Panc1 (cell line): ENCODE measurements around the gene NCOA5.

Experiments
- POLR2AphosphoS5 ChIP-seq: IDR thresholded peaks from 2 replicates; pipeline ENCODE4 v1.6.1; 2012; ENCODE audit warnings: mild to moderate bottlenecking, low read depth, low read length, moderate library complexity
- TCF7L2 ChIP-seq: IDR thresholded peaks from 2 replicates; pipeline ENCODE4 v1.6.1; 2011; ENCODE audit warnings: mild to moderate bottlenecking, low read depth, low read length, inconsistent platforms
- TF ChIP-seq, protein P1 (sequence below): fragments of 450-650 bp; IDR thresholded peaks from 2 replicates; pipeline ENCODE4 v1.5.1; 2017; ENCODE audit warnings: mild to moderate bottlenecking
- TF ChIP-seq, protein P2 (sequence below), 2 experiments: IDR thresholded peaks; 2 replicates each; pipeline ENCODE4 v1.6.1; 2011 to 2012; ENCODE audit warnings: low read depth in 2 of 2, control low read depth in 1 of 2, low read length in 1 of 2, mild to moderate bottlenecking in 1 of 2, moderate library complexity in 1 of 2; ENCODE audit not compliant: insufficient read depth in 1 of 2

DNA sequence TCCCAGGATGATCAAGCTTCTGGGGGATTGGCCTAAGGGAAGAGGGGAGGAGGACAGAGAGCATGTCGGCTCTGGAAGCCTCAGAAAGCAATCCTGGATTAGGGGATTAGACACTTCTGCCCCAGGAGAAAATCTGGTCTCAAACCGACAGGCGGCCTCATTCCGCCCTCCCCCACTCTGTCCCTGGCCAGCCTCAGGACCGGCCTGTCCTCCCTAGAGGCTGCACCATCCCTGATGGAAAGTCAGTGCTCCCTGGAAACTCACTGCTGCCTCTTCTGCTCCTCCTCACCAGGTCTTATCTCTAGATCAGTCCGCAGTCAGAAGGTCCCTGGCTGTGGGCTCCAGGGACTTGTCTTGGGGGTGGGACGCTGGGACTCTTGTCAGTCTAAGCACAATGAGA lies 61.7 kb downstream of the NCOA5 start:
- no peak for TF ChIP-seq POLR2AphosphoS5
- TF ChIP-seq, protein P1, sequence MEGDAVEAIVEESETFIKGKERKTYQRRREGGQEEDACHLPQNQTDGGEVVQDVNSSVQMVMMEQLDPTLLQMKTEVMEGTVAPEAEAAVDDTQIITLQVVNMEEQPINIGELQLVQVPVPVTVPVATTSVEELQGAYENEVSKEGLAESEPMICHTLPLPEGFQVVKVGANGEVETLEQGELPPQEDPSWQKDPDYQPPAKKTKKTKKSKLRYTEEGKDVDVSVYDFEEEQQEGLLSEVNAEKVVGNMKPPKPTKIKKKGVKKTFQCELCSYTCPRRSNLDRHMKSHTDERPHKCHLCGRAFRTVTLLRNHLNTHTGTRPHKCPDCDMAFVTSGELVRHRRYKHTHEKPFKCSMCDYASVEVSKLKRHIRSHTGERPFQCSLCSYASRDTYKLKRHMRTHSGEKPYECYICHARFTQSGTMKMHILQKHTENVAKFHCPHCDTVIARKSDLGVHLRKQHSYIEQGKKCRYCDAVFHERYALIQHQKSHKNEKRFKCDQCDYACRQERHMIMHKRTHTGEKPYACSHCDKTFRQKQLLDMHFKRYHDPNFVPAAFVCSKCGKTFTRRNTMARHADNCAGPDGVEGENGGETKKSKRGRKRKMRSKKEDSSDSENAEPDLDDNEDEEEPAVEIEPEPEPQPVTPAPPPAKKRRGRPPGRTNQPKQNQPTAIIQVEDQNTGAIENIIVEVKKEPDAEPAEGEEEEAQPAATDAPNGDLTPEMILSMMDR: no peak
- no peak for TF ChIP-seq TCF7L2
- TF ChIP-seq, protein P2, sequence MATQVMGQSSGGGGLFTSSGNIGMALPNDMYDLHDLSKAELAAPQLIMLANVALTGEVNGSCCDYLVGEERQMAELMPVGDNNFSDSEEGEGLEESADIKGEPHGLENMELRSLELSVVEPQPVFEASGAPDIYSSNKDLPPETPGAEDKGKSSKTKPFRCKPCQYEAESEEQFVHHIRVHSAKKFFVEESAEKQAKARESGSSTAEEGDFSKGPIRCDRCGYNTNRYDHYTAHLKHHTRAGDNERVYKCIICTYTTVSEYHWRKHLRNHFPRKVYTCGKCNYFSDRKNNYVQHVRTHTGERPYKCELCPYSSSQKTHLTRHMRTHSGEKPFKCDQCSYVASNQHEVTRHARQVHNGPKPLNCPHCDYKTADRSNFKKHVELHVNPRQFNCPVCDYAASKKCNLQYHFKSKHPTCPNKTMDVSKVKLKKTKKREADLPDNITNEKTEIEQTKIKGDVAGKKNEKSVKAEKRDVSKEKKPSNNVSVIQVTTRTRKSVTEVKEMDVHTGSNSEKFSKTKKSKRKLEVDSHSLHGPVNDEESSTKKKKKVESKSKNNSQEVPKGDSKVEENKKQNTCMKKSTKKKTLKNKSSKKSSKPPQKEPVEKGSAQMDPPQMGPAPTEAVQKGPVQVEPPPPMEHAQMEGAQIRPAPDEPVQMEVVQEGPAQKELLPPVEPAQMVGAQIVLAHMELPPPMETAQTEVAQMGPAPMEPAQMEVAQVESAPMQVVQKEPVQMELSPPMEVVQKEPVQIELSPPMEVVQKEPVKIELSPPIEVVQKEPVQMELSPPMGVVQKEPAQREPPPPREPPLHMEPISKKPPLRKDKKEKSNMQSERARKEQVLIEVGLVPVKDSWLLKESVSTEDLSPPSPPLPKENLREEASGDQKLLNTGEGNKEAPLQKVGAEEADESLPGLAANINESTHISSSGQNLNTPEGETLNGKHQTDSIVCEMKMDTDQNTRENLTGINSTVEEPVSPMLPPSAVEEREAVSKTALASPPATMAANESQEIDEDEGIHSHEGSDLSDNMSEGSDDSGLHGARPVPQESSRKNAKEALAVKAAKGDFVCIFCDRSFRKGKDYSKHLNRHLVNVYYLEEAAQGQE (IDR thresholded peaks at IDR 0.05; ENCODE audit: insufficient read depth in 1 of 2, low read depth in 2 of 2, low read length in 1 of 2): no peak; a peak in 1 of 4 replicates
